ENCODE results near the gene KRTAP1-5.

- TF ChIP-seq EZH2phosphoT487 (IDR thresholded peaks at IDR 0.05; ENCODE audit: insufficient read depth, low read depth): no peak
- no peak for TF ChIP-seq EZH2 (IDR thresholded peaks at IDR 0.05; ENCODE audit: insufficient read depth, poor library complexity, severe bottlenecking)
Measured at GRCh38 chr17:41019415-41019814, 7.6 kb downstream of the KRTAP1-5 start.
